Testis (tissue), 3 donors: ENCODE data around the gene FAM107B. TPM values are rescaled to one million over a fixed set of nuclear protein-coding genes. Genes with fewer than 3 reads are reported as not detected.

ENCODE experiments used
- DNase-seq: peaks from one replicate; pipeline ENCODE4 v3.0.0-alpha.2; 2019
- H3K27ac ChIP-seq, 2 donors: fragments of 200-600 bp; sonication (generic); one replicate each; pipeline ENCODE4 v1.5.1; 2019
- H3K27me3 ChIP-seq: fragments of 200-600 bp; sonication (generic); one replicate; pipeline ENCODE4 v1.5.1; 2019
- H3K36me3 ChIP-seq: fragments of 200-600 bp; sonication (generic); one replicate; pipeline ENCODE4 v1.5.1; 2017; ENCODE audit warnings: low read depth; ENCODE audit errors: missing control alignments
- H3K4me1 ChIP-seq: fragments of 200-600 bp; sonication (generic); one replicate; pipeline ENCODE4 v1.5.1; 2019
- H3K4me3 ChIP-seq, 2 donors: fragments of 200-600 bp; sonication (generic); one replicate each; pipeline ENCODE4 v1.5.1; 2017 to 2019
- H3K9me3 ChIP-seq: fragments of 200-600 bp; sonication (generic); one replicate; pipeline ENCODE4 v1.5.1; 2017
- CTCF ChIP-seq, 3 experiments: fragments of 450-650 bp in 2 of 3; fragments of 200-600 bp in 1 of 3; sonication (generic) in 1 of 3; IDR thresholded peaks; one replicate each; pipeline ENCODE4 v1.5.1; 2016 to 2019; ENCODE audit warnings: antibody characterized with exemption in 3 of 3, mild to moderate bottlenecking in 2 of 3, moderate library complexity in 1 of 3
- POLR2A ChIP-seq: fragments of 450-650 bp; IDR thresholded peaks from one replicate; pipeline ENCODE4 v1.6.1; 2017; ENCODE audit warnings: antibody characterized with exemption, mild to moderate bottlenecking, moderate library complexity
- WGBS, 2 donors: methylation state at CpG; one replicate each; pipeline ENCODE4 v1.1.5; 2018; 5-methylcytosine and 5-hydroxymethylcytosine counted together
- intact Hi-C: fragments of 100-400 bp; cut with DNase I; formaldehyde crosslinking; loops from one replicate; pipeline ENCODE4 v1.15.1; 2023; ENCODE audit warnings: low total_unique reads
- polyA plus RNA-seq: library from polyadenylated mRNA; stranded (reverse); fragments of 350-450 nt; fragmentation: Illumina TruSeq; extraction: RNeasy Lipid Tissue Mini Kit (QIAGEN cat#74804); gene quantifications from one replicate; pipeline ENCODE4 v1.2.3, GENCODE V29; 2014; ENCODE audit warnings: low read depth, low replicate concordance; ENCODE audit not compliant: insufficient read depth
- total RNA-seq, 2 donors: library from RNA; depleted of rRNA; stranded (reverse); fragments of >200 nt; gene quantifications; one replicate each; pipeline ENCODE4 v1.2.3, GENCODE V29; 2016

FAM107B gene
- total and polyA plus RNA-seq, 3 donors from 2014 or later, result 71.7 to 89.5 (median 82.8) TPM

GRCh38 chr10:14781763-14782162 lies 7.1 kb upstream of the FAM107B start:
- intact Hi-C loops, result no loop called here
- Histone ChIP-seq H3K4me1 (no peaks in the 10 kb centered on the region), H3K27ac (no peak overlapping the region), H3K4me3 (no peak overlapping the region), H3K9me3 (no peaks in the 10 kb centered on the region), H3K36me3 (no peaks in the 10 kb centered on the region), H3K27me3 (no peaks in the 10 kb centered on the region)
- DNase-seq, result no peak
- TF ChIP-seq POLR2A (no peak), CTCF (IDR thresholded peaks at IDR 0.05) (no peak)
- WGBS, 2 donors, result 50 to 74% methylated on average over 7 of the region's 7 CpGs

GRCh38 chr10:14779001-14779651 lies 4.4 kb upstream of the FAM107B start:
- Histone ChIP-seq H3K9me3 (no peaks in the 10 kb centered on the region), H3K27me3 (no peaks in the 10 kb centered on the region), H3K36me3 (no peaks in the 10 kb centered on the region), H3K4me3 (no peak overlapping the region), H3K27ac (no peak overlapping the region), H3K4me1 (no peaks in the 10 kb centered on the region)
- intact Hi-C loops, result no loop called here
- no peak for TF ChIP-seq CTCF (IDR thresholded peaks at IDR 0.05)
- no peak for TF ChIP-seq POLR2A
- 73 to 75% methylated on average over 6 of the region's 6 CpGs for WGBS, 2 donors
- DNase-seq, result no peak

- Histone ChIP-seq H3K36me3 (no peaks in the 10 kb centered on the region), H3K27me3 (no peaks in the 10 kb centered on the region), H3K27ac (no peak overlapping the region), H3K9me3 (no peaks in the 10 kb centered on the region), H3K4me3 (no peak overlapping the region), H3K4me1 (no peaks in the 10 kb centered on the region)
- intact Hi-C loops, result no loop called here
- no peak for DNase-seq
- 87 to 88% methylated on average over 9 of the region's 9 CpGs for WGBS, 2 donors
- TF ChIP-seq POLR2A (no peak), CTCF (IDR thresholded peaks at IDR 0.05) (no peak)
Measured at GRCh38 chr10:14776546-14776945, 1.8 kb upstream of the FAM107B start.

GRCh38 chr10:14775656-14776055 lies 959 bp upstream of the FAM107B start:
- no peak overlapping the region for H3K4me3 ChIP-seq
- no peak overlapping the region for H3K27ac ChIP-seq
- DNase-seq, result no peak
- TF ChIP-seq POLR2A, result no peak
- TF ChIP-seq CTCF (IDR thresholded peaks at IDR 0.05), result no peak
- WGBS, 2 donors, result 77 to 84% methylated on average over 3 of the region's 3 CpGs
- H3K9me3 ChIP-seq, result no peaks in the 10 kb centered on the region
- no peaks in the 10 kb centered on the region for H3K36me3 ChIP-seq
- H3K27me3 ChIP-seq, result no peaks in the 10 kb centered on the region
- H3K4me1 ChIP-seq, result no peaks in the 10 kb centered on the region
- intact Hi-C loops, result no loop called here

GRCh38 chr10:14774214-14774580 lies 500 bp downstream of the FAM107B start:
- no peak for DNase-seq
- no peak overlapping the region for H3K27ac ChIP-seq
- WGBS, 2 donors, result 53 to 82% methylated on average over 15 to 22 of the region's 22 CpGs

More at GRCh38 chr10:14774214-14774580, 500 bp downstream of the FAM107B start:
- Histone ChIP-seq H3K4me1 (no peaks in the 10 kb centered on the region), H3K4me3 (no peak overlapping the region), H3K36me3 (no peaks in the 10 kb centered on the region), H3K9me3 (no peaks in the 10 kb centered on the region), H3K27me3 (no peaks in the 10 kb centered on the region)
- intact Hi-C loops, result no loop called here
- TF ChIP-seq POLR2A (no peak), CTCF (IDR thresholded peaks at IDR 0.05) (no peak)
